IMR-90 (cell line): Measurements from ENCODE around the gene PARD3. TPM values are rescaled to one million over a fixed set of nuclear protein-coding genes. Genes with fewer than 3 reads are reported as not detected.

ENCODE experiments used
- ATAC-seq: fragments of 200-7000 bp; cut with Tn5 transposase; 2 replicates; pipeline ENCODE4 v1.9.1; 2020; ENCODE audit warnings: low read depth, mild to moderate bottlenecking, moderate library complexity
- BruUV-seq: library from RNA; stranded (reverse); fragments of 400-500 nt; replicated peaks from 2 replicates; lab custom pipeline; 2021; lab: Mats Ljungman, UMichigan
- CTCF ChIA-PET: fragments of 300-600 bp; formaldehyde crosslinking; extraction: SDS; loops from one replicate; lab custom pipeline; 2021; ENCODE audit warnings: antibody characterized with exemption; lab: Yijun Ruan, JAX
- POLR2A ChIA-PET: fragments of 300-600 bp; sonication (Branson Sonifier 250); formaldehyde crosslinking; loops from one replicate; lab custom pipeline; 2022; ENCODE audit warnings: antibody characterized with exemption; ENCODE audit not compliant: unreplicated experiment; lab: Charles Lee
- DNase-seq: peaks from one replicate; pipeline ENCODE4 v3.0.0; 2013
- H2AFZ ChIP-seq: replicated peaks from 2 replicates; pipeline ENCODE3; 2013; ENCODE audit warnings: low read length, mild to moderate bottlenecking; ENCODE audit not compliant: poor library complexity
- H2AK5ac ChIP-seq: 2 replicates; pipeline ENCODE4 v1.6.1; 2013; ENCODE audit warnings: low read depth, low read length, inconsistent platforms
- H2AK9ac ChIP-seq: replicated peaks from 2 replicates; pipeline ENCODE3; 2013; ENCODE audit warnings: mild to moderate bottlenecking, low read depth, low read length, moderate library complexity; ENCODE audit not compliant: poor library complexity
- H2BK120ac ChIP-seq: 2 replicates; pipeline ENCODE4 v1.6.1; 2013; ENCODE audit warnings: low read depth, low read length, inconsistent platforms
- H2BK15ac ChIP-seq: 3 replicates; pipeline ENCODE4 v1.6.1; 2013; ENCODE audit warnings: low read depth, low read length, inconsistent platforms
- H2BK20ac ChIP-seq: 2 replicates; pipeline ENCODE4 v1.6.1; 2013; ENCODE audit warnings: low read depth, mild to moderate bottlenecking, inconsistent platforms, low read length, moderate library complexity
- H2BK5ac ChIP-seq: 2 replicates; pipeline ENCODE4 v1.6.1; 2013; ENCODE audit warnings: mild to moderate bottlenecking, low read depth, low read length, inconsistent platforms; ENCODE audit not compliant: poor library complexity, severe bottlenecking
- H3K14ac ChIP-seq: replicated peaks from 2 replicates; pipeline ENCODE4 v1.6.1; 2013; ENCODE audit warnings: low read depth, low read length, inconsistent platforms
- H3K18ac ChIP-seq: 2 replicates; pipeline ENCODE4 v1.6.1; 2013; ENCODE audit warnings: low read depth, low read length, control low read depth
- H3K23ac ChIP-seq: 2 replicates; pipeline ENCODE4 v1.6.1; 2013; ENCODE audit warnings: low read depth, low read length, inconsistent platforms
- H3K27ac ChIP-seq: 2 replicates; pipeline ENCODE4 v1.5.1; 2013; ENCODE audit warnings: mild to moderate bottlenecking, control low read depth, low read length; ENCODE audit not compliant: insufficient read depth
- H3K27me3 ChIP-seq: 2 replicates; pipeline ENCODE4 v1.6.1; 2013; ENCODE audit warnings: low read length; ENCODE audit not compliant: control insufficient read depth, insufficient read depth
- H3K36me3 ChIP-seq: 2 replicates; pipeline ENCODE4 v1.6.1; 2013; ENCODE audit warnings: low read length, mixed read lengths; ENCODE audit not compliant: control insufficient read depth, insufficient read depth
- H3K4ac ChIP-seq: 2 replicates; pipeline ENCODE4 v1.6.1; 2013; ENCODE audit warnings: low read depth, low read length, inconsistent platforms
- H3K4me1 ChIP-seq: 2 replicates; pipeline ENCODE4 v1.6.1; 2013; ENCODE audit warnings: low read length, mixed read lengths; ENCODE audit not compliant: control insufficient read depth, insufficient read depth
- H3K4me2 ChIP-seq: 2 replicates; pipeline ENCODE4 v1.6.1; 2013; ENCODE audit warnings: low read depth, mild to moderate bottlenecking, control low read depth, low read length, moderate library complexity
- H3K4me3 ChIP-seq: 2 replicates; pipeline ENCODE4 v1.5.1; 2013; ENCODE audit warnings: low read depth, mild to moderate bottlenecking, control low read depth, low read length, moderate library complexity; ENCODE audit not compliant: insufficient read depth
- H3K56ac ChIP-seq: 2 replicates; pipeline ENCODE4 v1.6.1; 2013; ENCODE audit warnings: low read length, inconsistent platforms; ENCODE audit not compliant: insufficient read depth; ENCODE audit errors: extremely low read depth
- H3K79me1 ChIP-seq, 2 experiments: 2 replicates each; pipeline ENCODE4 v1.6.1; 2013; ENCODE audit warnings: low read length in 2 of 2, inconsistent platforms in 1 of 2, low read depth in 1 of 2
- H3K9ac ChIP-seq: 2 replicates; pipeline ENCODE4 v1.6.1; 2013; ENCODE audit warnings: low read depth, low read length, control low read depth
- H3K9me1 ChIP-seq: 2 replicates; pipeline ENCODE4 v1.6.1; 2013; ENCODE audit warnings: low read length, inconsistent platforms; ENCODE audit not compliant: insufficient read depth
- H3K9me3 ChIP-seq: 2 replicates; pipeline ENCODE4 v1.6.1; 2013; ENCODE audit warnings: low read length; ENCODE audit not compliant: control insufficient read depth, insufficient read depth
- H4K20me1 ChIP-seq: 2 replicates; pipeline ENCODE4 v1.6.1; 2013; ENCODE audit warnings: low read length, inconsistent platforms; ENCODE audit not compliant: insufficient read depth
- H4K5ac ChIP-seq: 2 replicates; pipeline ENCODE4 v1.6.1; 2013; ENCODE audit warnings: mild to moderate bottlenecking, low read depth, low read length, control low read depth
- H4K8ac ChIP-seq, 2 experiments: 2 replicates each; pipeline ENCODE4 v1.6.1; 2013; ENCODE audit warnings: low read depth in 2 of 2, low read length in 2 of 2, control low read depth in 1 of 2, inconsistent platforms in 1 of 2
- H4K91ac ChIP-seq: 2 replicates; pipeline ENCODE4 v1.6.1; 2013; ENCODE audit warnings: low read depth, low read length, inconsistent platforms; ENCODE audit not compliant: insufficient read depth
- CTCF ChIP-seq: conservative IDR thresholded peaks from 2 replicates; pipeline ENCODE4 v1.5.1; 2012; ENCODE audit warnings: mild to moderate bottlenecking, low read depth, low read length, improper control_type of control experiment
- RAD21 ChIP-seq: IDR thresholded peaks from 2 replicates; pipeline ENCODE4 v1.6.1; 2012; ENCODE audit warnings: low read length, improper control_type of control experiment
- RFX5 ChIP-seq: IDR thresholded peaks from 2 replicates; pipeline ENCODE4 v1.8.0; 2012; ENCODE audit warnings: low read depth, mild to moderate bottlenecking, low read length, moderate library complexity
- WGBS, 2 experiments: methylation state at CpG; one replicate each; pipeline versions ENCODE4 v1.1.5 to v1.1.7; 2013; ENCODE audit warnings: missing lambda C conversion rate in 2 of 2; ENCODE audit not compliant: insufficient read length in 1 of 2; ENCODE audit errors: extremely low coverage in 2 of 2; 5-methylcytosine and 5-hydroxymethylcytosine counted together
- dilution Hi-C: fragments of 300-500 bp; cut with HindIII; formaldehyde crosslinking; loops from one replicate; pipeline ENCODE4 v1.14.3; 2018; ENCODE audit warnings: low sequenced_read_pairs; ENCODE audit not compliant: unreplicated experiment
- in situ Hi-C: fragments of 300-500 bp; cut with MboI; formaldehyde crosslinking; loops from 3 replicates; pipeline ENCODE4 v1.14.3; 2019; ENCODE audit warnings: low sequenced_read_pairs, inconsistent platforms, mixed read lengths
- intact Hi-C: fragments of 100-400 bp; cut with micrococcal nuclease; formaldehyde crosslinking; loops from 2 replicates; pipeline ENCODE4 v1.10.0; 2022
- polyA plus RNA-seq, 3 experiments: library from polyadenylated mRNA; depleted of rRNA; stranded (reverse); fragments of >200 nt; gene quantifications; 2 replicates each; pipeline ENCODE4 v1.2.3, GENCODE V29; 2012; ENCODE audit warnings: low replicate concordance in 1 of 3
- total RNA-seq: library from RNA; depleted of rRNA; stranded (reverse); fragments of >200 nt; gene quantifications from 2 replicates; pipeline ENCODE4 v1.2.3, GENCODE V29; 2012

PARD3 gene
- total and polyA plus RNA-seq, 2 of the 4 experiments (the other 2 are of a cell fraction) = 14.6 to 37.5 TPM

GRCh38 chr10:34078017-34078744 is 736.9 kb downstream of the PARD3 start:
- intact Hi-C loops = no loop called here

More at GRCh38 chr10:34078017-34078744, 736.9 kb downstream of the PARD3 start:
- no peak overlapping the region for H2AFZ ChIP-seq
- no peak overlapping the region for H2AK5ac ChIP-seq
- H3K18ac ChIP-seq = no peak overlapping the region
- POLR2A ChIA-PET = no interaction called here
- H3K27me3 ChIP-seq = peaks cover 16% of the 10 kb centered on the region
- H3K4me2 ChIP-seq = no peak overlapping the region
- H4K20me1 ChIP-seq = no peaks in the 10 kb centered on the region
- DNase-seq = no peak
- dilution Hi-C loops = no loop called here
- CTCF ChIA-PET = no interaction called here
- peaks cover 2% of the 10 kb centered on the region for H3K9me3 ChIP-seq
- H2BK5ac ChIP-seq = no peak overlapping the region
- no peak overlapping the region for H4K8ac ChIP-seq
- no peak overlapping the region for H3K4me3 ChIP-seq
- no peak overlapping the region for H3K4ac ChIP-seq
- H3K27ac ChIP-seq = no peak overlapping the region
- no peaks in the 10 kb centered on the region for H3K9me1 ChIP-seq
- TF ChIP-seq CTCF (peak; percentile 31), RFX5 (no peak), RAD21 (peak; percentile 16; the same call in 1 of the 2 replicates)
- no peak overlapping the region for H3K23ac ChIP-seq
- H3K9ac ChIP-seq = no peak overlapping the region
- no peak overlapping the region for H2AK9ac ChIP-seq
- no peak overlapping the region for H4K91ac ChIP-seq
- no peak overlapping the region for H3K14ac ChIP-seq
- in situ Hi-C loops = no loop called here
- H3K79me1 ChIP-seq = no peaks in the 10 kb centered on the region
- H3K4me1 ChIP-seq = no peaks in the 10 kb centered on the region
- H4K5ac ChIP-seq = no peak overlapping the region
- no peaks in the 10 kb centered on the region for H3K36me3 ChIP-seq
- 100% methylated on average over 1 of the region's 4 CpGs; no CpG with 5 or more reads in 1 of the 2 experiments for WGBS, 2 experiments
- H2BK15ac ChIP-seq = no peak overlapping the region
- no peak for ATAC-seq
- no peak overlapping the region for H2BK120ac ChIP-seq
- H2BK20ac ChIP-seq = no peak overlapping the region
- no TSS peak for BruUV-seq
- H3K56ac ChIP-seq = no peak overlapping the region
